GM19328 (cell line): Measurements from ENCODE around the gene CD81.

Experiments
- ATAC-seq: cut with Tn5 transposase; IDR thresholded peaks from one replicate; pipeline ENCODE4 v1.9.1; 2021; ENCODE audit warnings: mild to moderate bottlenecking, moderate library complexity; ENCODE audit not compliant: unreplicated experiment

CD81 gene

DNA sequence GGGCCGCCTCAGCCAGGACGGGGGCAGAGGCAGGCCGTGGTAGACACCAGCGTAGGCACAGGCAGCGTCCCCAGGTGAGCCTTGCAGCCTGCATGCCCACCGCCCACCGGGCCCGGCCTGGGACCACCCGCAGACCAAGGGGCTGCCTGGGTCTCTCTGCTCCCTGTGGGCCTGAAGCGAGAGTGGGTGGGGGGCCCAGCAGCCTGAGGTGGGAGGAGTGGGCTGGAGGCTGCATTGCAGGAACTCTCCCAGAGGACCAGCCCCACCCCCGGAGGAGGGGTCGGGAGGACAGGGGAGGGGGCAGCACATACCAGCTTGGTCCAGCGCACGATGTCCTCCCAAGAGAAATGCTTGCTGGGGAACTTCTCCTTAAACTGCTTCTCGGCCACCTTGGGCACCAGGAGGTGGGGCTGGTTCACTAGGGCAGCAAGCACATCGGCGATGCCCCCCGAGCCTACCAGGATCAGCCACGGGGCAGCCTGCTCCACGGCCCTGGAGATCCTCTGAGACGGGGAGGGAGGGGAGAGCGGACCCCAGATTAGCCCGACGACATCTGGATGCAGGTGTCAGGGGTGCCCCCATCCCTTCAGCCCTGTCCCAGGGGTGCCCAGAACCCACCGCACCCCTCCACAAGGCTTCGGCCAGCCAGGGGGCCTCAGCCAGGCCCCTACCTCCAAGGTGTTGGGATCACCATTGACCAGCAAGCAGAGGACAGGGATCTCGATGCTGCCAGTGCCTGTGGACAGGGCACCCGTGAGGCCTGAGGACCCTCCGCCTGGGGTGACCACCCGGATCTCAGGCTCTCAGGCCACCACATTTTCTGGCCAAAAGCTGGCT is 41.0 kb downstream of the CD81 start:
- ATAC-seq: no peak

DNA sequence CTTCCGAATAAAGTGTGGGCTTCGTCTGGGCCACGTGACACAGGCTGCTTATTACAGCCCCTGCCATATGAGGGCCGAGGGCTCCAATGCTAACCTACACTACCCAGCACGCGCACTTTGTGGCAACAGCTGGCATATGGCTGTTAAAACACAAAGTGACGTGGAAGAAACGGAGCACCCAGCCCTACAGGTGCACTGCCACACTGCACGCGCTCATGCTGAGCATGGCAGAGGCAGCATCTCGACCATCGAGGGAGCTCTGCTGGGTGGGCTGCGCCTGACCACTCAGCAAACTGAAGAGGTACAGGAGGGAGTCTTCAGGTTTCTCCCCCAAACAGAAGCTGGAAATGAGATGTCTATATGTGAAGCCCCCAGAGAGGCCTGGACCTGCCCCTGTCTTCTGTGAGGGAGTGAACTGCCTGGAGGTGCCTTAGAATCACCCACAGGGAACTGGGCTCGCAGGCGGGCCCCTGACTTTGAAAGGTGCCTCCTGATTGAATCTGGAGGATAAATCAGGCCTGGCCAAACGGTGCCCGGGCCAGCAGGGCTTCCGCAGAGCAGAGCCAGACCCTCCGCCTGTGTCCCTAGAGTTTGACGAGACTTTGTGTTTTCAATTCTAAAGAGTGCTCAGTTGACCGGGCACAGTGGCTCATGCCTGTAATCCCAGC is 41.7 kb downstream of the CD81 start:
- no peak for ATAC-seq

DNA sequence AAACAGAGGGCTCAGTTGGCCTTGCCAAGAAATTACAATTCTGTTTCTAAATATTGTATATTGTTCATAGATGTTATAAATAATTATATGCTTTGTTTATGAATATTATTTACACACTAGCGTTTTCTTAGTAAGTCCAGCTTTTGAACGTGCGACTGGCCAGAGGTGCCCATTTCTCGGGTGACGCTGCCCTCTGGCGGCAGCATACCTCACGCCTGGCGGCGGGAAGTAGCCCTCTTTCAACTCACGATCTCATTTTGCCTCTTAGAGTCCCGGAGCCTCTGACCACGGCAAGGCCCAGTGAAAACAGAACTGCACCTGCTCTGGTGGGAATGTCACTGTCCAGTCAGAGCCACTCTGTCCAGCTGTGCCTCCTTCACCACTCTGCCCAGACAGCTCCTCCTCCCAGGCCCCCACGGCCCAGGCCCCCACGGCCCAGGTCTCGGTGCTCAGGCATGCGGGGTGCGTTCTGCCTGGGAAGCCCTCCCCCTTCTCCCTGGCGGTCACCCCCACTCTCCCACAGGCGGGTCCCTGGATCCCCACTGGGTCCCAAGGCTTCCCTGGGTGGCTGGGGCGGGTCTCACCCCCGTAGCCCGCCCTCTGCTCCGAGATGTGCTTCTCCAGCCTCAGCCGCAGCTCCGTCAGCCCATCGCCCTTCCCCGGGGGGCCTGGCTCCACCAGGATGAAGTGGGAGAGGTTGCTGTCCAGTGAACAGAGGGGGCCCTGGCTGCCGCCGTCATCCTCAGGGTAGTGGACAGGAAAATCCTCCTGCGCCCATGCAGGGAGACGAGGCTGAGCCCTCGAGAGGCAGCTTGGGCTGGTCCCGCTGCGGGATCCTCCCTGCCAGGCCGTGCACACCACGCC is 42.8 kb downstream of the CD81 start:
- ATAC-seq: no peak

- ATAC-seq: no peak
Observed at GRCh38 chr11:2420502-2421225, 43.6 kb downstream of the CD81 start.

DNA sequence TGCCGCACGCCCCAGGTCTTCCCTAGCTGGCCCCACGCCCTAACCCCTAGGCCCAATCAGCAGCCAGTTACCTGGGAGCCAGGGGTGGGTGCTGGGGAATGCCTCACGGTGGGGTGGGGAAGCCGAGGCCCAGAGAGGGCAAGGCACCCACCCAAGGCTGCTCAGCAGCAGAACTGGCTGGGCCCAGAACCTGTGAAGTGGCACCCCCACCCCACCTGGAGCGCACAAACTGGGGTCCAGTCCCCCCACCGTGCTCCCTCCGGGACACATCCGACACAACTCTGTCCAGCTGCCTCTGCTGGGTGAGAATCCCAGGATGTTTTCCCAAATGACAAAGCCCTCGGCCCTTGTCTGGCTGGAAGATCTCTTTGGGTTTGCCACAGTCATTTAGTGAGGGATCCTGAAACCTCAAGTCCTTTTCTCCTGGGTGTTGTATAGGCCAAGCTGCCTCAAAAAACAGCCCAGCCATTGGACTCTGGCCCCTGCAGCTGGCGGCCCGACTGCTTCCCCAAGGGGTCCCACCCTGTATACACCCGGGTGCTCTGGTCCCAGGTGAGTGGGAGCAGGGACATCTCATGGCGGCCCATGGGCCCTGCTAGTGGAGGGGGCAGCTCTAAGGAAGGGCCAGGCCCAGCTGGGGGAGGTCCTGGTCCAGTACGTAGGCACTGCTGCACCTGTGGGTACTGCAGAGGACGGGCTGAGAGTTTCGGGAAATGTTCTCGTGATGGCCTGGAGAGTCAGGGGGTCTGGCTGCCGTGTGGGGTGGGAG is 44.3 kb downstream of the CD81 start:
- ATAC-seq: no peak

GRCh38 chr11:2421996-2422395 is 44.9 kb downstream of the CD81 start:
- ATAC-seq: no peak

GRCh38 chr11:2422461-2423156 is 45.5 kb downstream of the CD81 start:
- no peak for ATAC-seq

GRCh38 chr11:2423157-2424025 is 46.3 kb downstream of the CD81 start:
- no peak for ATAC-seq

DNA sequence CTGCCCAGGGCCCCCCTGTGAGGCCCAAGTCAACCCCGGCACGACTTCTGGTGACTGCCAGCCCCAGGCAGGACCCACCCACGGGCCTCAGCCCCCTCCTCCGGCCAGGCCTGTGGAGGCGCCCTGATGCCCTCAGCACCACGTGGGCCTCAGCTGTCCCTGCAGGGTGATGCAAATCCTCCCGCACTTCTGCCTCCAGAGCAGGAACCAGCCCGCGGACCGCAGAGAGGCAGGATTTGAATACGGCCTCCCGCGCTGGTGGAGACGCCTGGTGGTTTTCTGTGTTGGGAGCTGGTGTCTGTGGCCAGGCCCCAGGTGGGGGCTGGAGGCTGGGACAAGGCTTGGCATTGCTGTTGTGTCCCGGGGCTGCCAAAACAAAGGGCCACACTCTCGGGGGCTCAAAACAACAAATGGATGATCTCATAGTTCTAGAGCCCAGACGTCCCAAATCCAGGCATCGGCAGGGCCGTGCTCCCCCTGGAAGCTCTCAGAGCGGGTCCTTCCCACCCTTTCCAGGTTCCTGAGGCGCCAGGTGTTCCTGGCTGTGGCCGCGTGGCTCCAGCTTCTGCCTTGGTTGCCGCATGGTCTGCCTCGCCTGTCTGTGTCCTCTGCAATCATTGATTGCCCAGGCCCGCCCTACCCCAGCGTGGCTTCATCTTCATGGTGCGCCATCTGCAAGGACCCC is 47.8 kb downstream of the CD81 start:
- ATAC-seq: no peak

GRCh38 chr11:2425506-2425905 is 48.4 kb downstream of the CD81 start:
- ATAC-seq: no peak

GRCh38 chr11:2426221-2426620 is 49.1 kb downstream of the CD81 start:
- ATAC-seq: no peak

- ATAC-seq: no peak
Observed at GRCh38 chr11:2426826-2427521, 49.9 kb downstream of the CD81 start.

GRCh38 chr11:2427721-2428321 is 50.7 kb downstream of the CD81 start:
- ATAC-seq: no peak

DNA sequence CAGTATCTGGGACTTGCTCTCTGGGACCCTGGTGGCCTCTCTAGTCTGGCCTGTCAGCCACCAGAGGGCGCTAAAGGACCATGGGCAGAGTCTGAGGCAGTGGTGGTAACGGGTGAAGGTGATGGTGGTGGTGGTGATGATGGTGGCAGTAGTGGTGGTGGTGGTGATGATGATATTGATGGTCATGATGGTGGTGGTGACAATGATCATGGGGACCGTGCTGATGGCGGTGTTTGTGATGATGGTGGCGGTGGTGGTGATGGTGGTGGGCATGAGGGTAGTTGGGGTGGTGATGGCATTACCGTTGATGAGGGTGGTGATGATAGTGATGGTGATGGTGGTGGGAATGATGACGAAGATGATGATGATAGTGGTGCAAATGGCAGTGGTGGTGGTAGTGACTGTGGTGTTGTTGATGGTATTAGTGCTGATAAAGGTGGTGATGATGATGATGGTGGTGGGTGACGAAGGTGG is 51.2 kb downstream of the CD81 start:
- ATAC-seq: no peak

GRCh38 chr11:2431395-2431794 is 54.3 kb downstream of the CD81 start:
- ATAC-seq: no peak

- ATAC-seq: no peak
Observed at GRCh38 chr11:2432171-2432621, 55.1 kb downstream of the CD81 start.

DNA sequence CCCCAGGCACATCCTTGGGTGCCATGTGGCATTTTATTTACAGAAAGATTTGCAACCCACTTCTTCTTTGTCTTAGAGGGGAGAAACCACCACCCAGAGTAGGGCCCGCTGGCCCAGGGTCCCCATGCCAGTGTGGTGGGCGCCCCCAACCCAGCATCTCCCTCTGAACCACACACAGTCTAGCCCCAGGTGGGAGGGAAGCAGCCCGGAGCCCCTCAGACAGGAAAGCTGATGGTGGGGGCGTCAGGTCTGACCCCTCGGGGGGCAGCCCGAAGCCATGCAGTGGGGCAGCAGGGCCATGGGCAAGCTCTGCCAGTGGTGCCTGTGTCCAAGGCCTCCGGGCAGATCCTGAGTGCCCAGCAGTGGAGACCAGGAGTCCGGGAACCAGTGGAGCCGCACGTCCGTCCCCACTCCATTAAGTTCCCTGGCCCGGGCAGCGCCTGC is 55.5 kb downstream of the CD81 start:
- ATAC-seq: no peak
